Peyer's patch (tissue), 4 donors: Measurements from ENCODE around the gene GPR84.

Experiments
- CTCF ChIP-seq, 6 experiments: fragments of 450-650 bp in 4 of 6; fragments of 200-600 bp in 2 of 6; sonication (generic) in 1 of 6; IDR thresholded peaks; one replicate each; pipeline ENCODE4 v1.5.1; 2017 to 2019; ENCODE audit warnings: antibody characterized with exemption in 6 of 6, mild to moderate bottlenecking in 3 of 6, moderate library complexity in 1 of 6
- POLR2A ChIP-seq, 2 donors: fragments of 450-650 bp; IDR thresholded peaks; one replicate each; pipeline ENCODE4 v1.5.1; 2017; ENCODE audit warnings: antibody characterized with exemption in 2 of 2, mild to moderate bottlenecking in 2 of 2, moderate library complexity in 2 of 2

- no peak for TF ChIP-seq CTCF (IDR thresholded peaks at IDR 0.05)
- TF ChIP-seq POLR2A (IDR thresholded peaks at IDR 0.05): no peak
Measured at GRCh38 chr12:54337280-54337842, 26.9 kb downstream of the GPR84 start.
